Fibroblast of villous mesenchyme (primary cell): ENCODE measurements around the gene SPNS3. TPM values are rescaled to one million over a fixed set of nuclear protein-coding genes. Genes with fewer than 3 reads are reported as not detected.

Source experiments
- DNase-seq: peaks from one replicate; pipeline ENCODE4 v3.0.0-alpha.2; 2010; ENCODE audit warnings: low read depth
- H3K4me3 ChIP-seq: 2 replicates; pipeline ENCODE4 v1.5.1; 2011; ENCODE audit warnings: low read depth, mild to moderate bottlenecking, low read length
- total RNA-seq: library from RNA; depleted of rRNA; stranded (reverse); fragments of >200 nt; gene quantifications from 2 replicates; pipeline ENCODE4 v1.2.3, GENCODE V29; 2012
- TF ChIP-seq, protein P1 (sequence below): IDR thresholded peaks from 2 replicates; pipeline ENCODE4 v1.5.1; 2012; ENCODE audit warnings: low read depth, mild to moderate bottlenecking, low read length; ENCODE audit not compliant: insufficient read depth

SPNS3 gene
- total RNA-seq, 1 donor: not detected

DNA sequence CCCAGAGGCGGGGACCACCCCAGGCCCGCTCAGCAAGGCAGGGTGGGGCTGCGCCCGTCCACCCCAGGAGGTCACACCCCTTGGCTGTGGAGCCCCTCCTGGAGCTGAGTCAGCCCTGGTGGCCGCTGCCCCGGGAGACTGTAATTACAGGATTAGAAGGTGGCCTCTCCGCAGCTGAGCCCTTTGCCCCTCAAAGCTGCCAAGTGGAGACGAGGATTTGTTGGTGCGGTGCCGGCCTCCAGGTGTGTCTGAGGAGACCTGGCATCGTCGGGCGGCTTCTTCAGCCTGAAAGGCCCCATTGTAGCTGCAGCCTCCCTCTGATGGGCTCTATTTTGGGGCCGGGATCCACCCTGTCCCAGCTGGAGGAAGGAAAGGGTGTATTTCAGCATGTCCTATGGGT, 42.3 kb downstream of the SPNS3 start:
- no peak for DNase-seq
- H3K4me3 ChIP-seq: no peak overlapping the region
- TF ChIP-seq, protein P1, sequence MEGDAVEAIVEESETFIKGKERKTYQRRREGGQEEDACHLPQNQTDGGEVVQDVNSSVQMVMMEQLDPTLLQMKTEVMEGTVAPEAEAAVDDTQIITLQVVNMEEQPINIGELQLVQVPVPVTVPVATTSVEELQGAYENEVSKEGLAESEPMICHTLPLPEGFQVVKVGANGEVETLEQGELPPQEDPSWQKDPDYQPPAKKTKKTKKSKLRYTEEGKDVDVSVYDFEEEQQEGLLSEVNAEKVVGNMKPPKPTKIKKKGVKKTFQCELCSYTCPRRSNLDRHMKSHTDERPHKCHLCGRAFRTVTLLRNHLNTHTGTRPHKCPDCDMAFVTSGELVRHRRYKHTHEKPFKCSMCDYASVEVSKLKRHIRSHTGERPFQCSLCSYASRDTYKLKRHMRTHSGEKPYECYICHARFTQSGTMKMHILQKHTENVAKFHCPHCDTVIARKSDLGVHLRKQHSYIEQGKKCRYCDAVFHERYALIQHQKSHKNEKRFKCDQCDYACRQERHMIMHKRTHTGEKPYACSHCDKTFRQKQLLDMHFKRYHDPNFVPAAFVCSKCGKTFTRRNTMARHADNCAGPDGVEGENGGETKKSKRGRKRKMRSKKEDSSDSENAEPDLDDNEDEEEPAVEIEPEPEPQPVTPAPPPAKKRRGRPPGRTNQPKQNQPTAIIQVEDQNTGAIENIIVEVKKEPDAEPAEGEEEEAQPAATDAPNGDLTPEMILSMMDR: no peak

DNA sequence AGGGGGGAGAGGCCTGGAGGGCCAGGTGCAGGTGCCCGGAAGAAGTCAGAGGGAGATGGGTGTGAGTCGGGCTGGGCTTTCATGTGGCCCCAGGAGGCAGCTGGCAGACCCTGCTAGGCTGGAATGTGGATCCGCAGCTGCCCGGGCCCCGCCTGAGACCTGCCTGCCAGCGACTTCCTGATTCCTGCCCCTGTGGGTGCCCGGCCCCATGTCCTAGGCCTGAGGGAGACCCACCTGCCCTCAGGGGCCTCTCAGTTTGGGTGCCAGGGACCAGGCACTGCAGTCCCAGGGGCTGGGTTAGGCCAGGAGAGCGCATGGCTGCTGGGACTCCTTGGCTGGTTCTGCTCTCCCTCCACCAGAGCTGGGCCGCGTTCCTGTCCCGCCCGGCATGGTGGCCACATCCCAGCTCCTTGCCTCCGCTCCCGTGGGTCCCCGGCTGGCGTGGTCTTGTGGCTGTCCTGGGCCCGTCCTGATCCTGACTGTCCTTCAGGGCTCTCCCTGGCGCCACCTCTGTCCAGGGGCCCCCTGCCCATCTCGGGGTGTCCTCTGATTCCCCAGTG, 42.9 kb downstream of the SPNS3 start:
- H3K4me3 ChIP-seq: no peak overlapping the region
- TF ChIP-seq, protein P1: no peak
- no peak for DNase-seq

GRCh38 chr17:4477255-4477791, 43.6 kb downstream of the SPNS3 start:
- H3K4me3 ChIP-seq: no peak overlapping the region
- TF ChIP-seq, protein P1: no peak
- no peak for DNase-seq

DNA sequence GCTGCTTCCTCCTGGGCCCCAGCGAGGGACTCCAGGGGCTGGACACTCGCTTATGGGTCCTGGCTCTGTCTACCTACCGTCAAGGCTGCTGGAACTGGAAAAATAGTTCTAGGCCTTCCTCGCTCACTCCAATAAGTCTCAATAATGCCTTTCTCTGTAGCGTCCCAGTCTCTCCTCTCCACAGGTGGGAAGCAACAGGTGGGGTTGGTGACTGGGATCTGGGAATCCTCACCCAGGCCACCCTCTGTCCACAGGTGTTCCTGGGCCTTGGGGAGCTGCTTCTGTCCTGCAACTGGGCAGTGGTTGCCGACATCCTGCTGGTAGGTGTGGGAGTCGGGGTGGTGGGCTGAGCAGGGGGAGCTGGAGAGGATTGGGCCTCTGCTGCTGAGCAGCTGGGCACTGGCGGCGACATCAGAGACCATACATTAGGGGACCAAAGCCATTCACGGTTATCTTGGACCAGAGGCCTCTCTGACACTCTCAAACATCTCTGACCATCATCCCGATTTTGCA, 44.6 kb downstream of the SPNS3 start:
- no peak overlapping the region for H3K4me3 ChIP-seq
- TF ChIP-seq, protein P1: no peak
- no peak for DNase-seq

DNA sequence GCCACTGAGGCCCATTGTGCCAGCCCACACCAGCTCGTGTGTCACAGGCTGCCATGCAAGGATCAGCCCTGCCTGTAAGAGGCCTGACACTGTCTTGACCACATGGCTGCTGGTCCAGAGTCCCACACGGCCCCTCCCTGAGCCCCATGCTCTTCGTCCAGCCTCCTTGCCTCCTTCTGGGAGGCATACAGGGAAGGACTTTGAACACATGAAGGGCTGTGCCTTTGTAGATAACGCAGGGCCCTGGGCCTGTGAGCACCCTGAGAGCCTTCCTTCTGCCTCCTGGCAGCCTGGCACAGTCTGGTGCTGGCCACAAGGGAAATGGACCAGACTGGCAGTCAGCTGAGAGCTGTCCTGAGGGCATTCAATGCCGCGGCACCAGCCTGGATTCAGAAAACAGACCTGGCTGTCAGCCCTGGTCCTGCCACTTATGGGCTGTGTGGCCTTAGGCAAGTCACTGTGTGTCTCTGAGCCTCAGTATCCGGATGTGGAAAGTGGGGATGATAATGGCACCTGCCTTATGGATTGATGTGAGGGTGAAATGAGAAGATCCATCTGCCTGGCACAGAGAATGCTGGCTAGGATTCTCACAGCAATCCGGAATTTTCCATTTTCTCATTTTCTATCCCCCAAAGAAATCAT, 45.7 kb downstream of the SPNS3 start:
- no peak for DNase-seq
- TF ChIP-seq, protein P1: no peak

GRCh38 chr17:4479982-4480751, 46.4 kb downstream of the SPNS3 start:
- DNase-seq: no peak
- no peak overlapping the region for H3K4me3 ChIP-seq
- TF ChIP-seq, protein P1: no peak

More for the DNA sequence above, 45.7 kb downstream of the SPNS3 start:
- H3K4me3 ChIP-seq: no peak overlapping the region
